LoVo (cell line): Measurements from ENCODE around the gene CCDC83.

ENCODE experiments used
- DNase-seq: peaks from one replicate; pipeline ENCODE4 v3.0.0-alpha.2; 2016; ENCODE audit warnings: low spot score

The CCDC83 gene

DNA sequence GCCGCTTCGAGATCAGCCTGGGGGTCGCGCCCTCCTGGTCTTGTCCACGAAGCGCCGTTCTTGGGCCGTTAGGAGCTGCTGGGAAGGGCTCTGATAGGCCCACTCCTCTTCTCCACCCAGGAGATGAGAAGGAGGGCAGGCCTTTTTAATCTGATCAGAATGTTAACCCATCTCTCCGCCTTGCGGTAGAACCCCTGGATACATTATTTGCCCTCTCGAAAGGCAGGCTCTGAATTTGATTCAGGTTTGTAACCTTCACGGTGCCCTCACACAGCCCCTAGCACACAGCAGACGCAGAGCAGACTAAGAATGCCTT, at the start of gene CCDC83:
Gene CCDC83, plus strand, starts transcription at position 43 of the 316 bp plus-strand sequence. CDS start 9,741 bp downstream, outside the sequence.
- DNase-seq: no peak

DNA sequence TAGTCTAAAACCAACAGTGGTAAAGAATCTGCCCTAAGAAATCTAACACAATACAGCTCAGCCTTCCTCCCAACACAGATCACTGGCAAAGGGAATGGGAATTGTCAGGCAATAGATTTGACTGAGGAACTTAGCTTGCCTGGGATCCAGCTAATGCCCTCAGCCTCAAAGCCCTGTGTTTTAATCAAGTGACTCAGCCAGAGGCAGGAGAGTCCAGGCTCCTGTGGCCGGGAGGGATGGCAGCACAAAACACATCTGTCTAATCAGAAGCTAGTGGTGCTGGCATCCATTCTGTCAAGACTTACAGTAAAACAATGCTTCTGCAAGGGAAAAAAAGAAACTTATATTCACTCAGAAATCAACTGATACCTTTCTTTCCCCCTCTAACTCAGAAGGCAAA, 49.8 kb upstream of the CCDC83 start:
- DNase-seq: no peak

DNA sequence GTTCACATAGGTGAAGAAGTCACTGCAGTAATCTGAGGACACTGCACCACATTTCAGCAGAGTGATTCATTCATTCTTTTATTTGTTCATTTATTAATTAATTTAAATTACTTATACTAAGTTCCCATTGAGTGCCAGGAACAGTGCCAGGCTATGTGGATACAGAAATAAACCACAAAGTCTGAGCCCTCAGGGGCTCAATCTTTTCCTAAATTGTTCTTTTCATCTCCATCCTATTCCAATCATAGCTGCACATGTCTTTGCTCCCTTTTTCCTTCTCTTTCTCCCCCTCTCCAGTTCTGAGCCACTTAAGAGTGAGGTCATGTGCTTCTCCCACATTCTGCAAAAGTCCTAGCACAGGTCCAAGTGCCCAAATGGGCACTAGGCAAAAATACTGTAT, 49.2 kb upstream of the CCDC83 start:
- no peak for DNase-seq

DNA sequence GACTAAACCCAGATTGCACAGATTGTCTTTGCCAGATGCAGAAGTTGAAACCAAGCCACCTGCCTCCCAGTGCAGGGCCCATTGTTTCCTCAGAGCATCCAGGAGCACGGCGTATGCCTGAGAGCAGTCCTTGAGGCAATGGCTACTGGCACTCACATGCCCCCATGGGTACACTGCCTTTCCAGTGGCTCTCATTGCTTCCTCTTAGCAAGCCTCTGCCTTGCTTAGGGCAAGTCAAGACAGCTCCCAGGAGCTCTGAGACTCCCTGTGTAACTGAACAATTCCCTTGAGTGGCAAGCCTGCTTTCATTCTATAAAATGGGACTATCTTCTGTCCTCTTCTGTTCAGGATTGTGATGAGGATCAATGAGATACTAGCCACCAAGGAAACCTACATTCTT, 48.3 kb upstream of the CCDC83 start:
- no peak for DNase-seq

DNA sequence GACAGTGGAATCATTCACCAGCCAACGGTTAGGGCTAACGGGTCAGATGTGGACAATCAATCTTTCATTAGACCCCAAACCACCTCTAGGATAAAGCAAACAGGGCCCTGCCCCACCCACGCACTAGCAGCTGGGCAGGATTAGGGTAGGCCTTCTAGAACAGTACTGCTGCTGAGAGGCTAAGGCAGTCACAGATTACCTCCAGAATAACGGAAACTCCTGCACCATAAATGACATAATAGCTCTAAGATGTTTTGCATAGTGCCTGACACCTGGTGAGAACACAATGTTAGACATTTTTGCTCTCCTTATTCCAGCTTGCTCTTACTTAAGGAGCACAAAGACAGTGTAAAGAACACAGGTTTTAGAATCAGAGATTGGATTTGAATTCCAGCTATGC, 46.0 kb upstream of the CCDC83 start:
- DNase-seq: no peak

DNA sequence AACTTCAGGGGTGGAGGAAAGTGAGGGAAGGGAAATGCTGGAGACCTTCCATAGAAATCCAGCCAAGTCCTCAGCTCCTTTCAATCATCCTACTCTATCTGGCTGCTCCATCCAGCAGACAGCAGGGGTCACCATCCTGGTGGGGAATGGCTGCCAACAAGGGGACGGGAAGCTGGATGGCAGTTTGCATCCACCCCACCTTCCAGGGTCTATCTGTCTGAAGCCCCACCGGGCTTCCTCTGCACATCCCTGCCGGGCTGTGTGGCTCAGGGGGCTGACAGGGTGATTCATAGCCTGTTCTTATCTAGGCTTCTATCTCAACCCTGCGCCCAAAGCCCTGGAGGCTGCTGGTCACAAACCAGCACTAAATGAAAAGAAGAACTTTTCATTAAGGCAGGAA, 45.3 kb upstream of the CCDC83 start:
- DNase-seq: no peak

DNA sequence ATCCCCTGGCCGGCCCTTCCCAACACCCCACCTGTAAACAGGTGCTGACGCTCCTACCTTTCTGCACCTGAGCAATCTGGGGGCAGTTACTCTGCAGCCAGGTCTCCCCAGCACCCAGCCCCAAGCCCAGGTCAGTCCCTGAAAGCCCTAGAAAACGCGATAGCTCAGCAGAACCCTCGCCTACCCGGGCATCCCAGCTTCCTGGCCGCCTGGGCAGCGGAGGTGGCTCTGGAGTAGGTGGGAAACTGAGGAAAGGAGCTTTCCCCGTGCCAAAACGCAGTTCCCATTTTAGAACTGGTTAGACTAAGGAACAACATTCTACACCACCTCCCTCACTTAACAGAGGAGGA, 44.7 kb upstream of the CCDC83 start:
- DNase-seq: no peak

DNA sequence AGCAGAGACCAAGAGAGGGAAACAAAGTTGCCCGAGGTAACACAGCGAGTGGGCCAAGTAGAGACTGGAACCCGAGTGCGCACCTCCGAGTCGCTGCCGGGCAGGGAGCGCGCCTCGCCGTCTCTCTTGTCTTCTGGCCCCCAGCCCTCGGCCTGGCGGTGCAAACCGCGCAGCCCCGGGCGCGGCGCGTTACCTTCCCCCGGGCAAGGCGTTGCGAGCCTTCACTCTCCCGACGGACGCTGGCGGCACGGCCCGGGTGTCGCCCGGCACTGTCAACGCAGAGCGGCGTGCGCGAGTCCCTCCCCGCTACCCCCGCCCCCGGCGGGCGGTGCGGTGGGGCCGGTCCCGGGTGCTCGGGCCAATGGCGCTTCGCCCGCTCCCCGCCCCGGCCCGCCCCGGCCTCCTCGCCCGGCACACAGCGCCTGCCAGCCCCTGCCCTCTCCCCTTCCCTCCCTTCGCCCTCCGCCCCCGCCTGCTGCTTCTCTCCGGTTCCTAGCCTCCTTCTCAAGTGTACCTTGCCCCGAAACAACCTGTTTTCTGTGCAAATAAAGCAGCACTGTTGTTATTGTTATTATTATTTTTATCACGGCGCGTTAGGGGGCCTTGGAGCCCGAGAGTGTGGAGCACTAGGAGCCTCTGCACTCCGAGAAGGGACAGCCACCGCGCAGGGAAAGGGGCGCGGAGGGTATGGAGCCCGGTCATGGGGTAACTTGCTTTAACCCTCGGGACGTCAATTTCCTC, 44.1 kb upstream of the CCDC83 start, which contains the start of gene SYTL2:
Gene SYTL2, minus strand, starts transcription at position 271 of the 741 bp plus-strand sequence. CDS start 53,416 bp downstream, outside the sequence.
- peak; percentile 72 for DNase-seq

DNA sequence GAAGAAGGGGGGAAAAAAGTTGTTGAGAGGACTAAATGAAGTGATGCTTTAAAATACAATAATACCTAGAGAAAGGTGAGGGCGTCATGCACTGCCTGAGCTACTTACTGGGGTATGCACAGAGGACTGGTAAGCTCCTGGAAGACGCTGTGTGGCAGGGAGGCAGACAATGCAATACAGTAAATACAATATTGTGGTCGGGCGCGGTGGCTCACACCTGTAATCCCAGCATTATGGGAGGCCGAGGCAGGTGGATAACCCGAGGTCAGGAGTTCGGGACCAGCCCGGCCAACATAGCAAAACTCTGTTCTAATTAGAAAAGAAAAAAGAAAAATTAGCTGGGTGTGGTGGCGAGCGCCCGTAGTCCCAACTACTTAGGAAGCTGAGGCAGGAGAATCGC, 43.6 kb upstream of the CCDC83 start:
- DNase-seq: no peak

DNA sequence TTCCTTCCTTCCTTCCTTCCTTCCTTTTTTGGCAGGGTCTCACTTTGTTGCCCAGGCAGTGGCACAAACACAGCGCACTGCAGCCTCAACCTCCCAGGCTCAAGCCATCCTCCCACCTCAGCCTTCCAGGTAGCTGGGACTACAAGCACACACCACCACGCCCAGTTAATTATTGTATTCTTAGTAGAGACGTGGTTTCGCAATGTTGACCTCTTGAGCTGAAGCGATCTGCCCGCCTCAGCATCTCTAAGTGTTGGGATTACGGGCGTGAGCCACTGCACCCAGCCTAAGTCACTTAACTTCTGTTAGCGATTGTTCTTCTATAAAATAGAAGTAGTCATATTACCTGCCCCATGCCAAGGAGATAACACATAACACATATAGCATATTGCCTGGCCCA, 41.5 kb upstream of the CCDC83 start:
- peak; percentile 58 for DNase-seq

DNA sequence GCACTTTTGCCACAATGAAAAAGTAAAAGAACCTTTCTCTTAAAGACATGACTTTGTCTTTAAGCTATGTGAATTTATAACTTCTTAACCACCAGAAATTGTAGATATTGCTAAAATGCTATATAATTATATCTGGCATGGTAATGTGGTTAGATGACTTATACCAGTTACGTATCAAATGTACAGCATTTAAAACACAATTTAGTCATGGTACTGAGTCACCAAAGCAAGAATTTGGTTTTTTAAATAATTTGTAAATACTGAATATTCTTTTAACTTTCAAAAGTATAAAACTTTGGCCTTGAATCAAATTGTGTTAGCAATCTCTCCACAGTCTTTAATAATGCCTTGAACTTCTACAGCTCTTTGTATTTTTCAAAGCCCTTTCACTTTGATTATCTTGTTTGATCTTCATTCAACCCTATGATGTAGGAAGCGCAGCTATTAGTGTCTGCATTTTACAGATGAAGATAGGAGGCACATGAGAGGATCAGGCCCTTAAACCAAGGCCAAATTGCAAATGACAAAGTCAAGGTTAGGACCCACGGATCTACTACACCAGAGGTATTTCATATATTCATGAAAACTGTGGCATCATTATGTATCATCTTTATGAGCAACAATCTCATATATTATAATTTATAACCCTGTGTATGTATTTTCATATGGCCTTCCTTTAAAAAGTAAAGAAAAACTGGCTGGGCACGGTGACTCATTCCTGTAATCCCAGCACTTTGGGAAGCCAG, 39.8 kb upstream of the CCDC83 start:
- DNase-seq: no peak

DNA sequence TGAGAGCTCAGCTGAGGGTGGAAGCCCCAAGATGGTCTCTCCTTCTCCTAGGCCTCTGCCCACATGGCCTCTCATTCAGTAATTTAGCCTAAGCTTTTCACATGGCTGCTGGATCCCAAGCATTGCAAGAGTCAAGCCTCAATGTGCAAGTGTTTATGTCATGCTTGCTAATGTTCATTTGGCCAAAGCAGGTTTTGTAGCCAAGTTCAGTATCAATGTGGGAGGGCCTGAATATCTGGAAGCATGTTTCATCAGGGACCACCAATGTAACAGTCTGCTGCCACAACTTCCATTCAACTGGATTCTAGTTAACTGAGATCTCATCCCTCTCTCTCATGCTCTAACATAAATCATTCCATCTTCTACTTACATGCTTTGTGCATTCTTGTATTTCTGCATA, 35.7 kb upstream of the CCDC83 start:
- no peak for DNase-seq

DNA sequence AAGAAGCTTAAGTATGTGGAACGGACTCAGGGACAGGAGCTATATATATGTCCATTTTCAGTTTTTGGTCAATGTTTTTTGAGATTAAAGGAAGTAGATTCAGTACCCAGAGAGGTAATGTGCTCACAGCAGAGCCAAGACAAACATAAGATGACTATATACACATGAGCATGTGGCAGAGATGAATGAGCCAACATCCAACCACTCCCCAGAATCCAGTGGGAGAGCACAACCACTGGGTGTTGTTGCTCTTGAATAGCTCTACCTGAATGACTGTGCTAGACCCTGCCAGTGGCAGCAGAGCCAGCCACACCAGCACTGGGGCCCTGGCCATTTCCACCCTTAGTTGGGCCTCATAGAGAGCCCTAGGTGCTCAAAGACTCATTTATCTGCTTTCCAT, 33.5 kb upstream of the CCDC83 start:
- DNase-seq: no peak

DNA sequence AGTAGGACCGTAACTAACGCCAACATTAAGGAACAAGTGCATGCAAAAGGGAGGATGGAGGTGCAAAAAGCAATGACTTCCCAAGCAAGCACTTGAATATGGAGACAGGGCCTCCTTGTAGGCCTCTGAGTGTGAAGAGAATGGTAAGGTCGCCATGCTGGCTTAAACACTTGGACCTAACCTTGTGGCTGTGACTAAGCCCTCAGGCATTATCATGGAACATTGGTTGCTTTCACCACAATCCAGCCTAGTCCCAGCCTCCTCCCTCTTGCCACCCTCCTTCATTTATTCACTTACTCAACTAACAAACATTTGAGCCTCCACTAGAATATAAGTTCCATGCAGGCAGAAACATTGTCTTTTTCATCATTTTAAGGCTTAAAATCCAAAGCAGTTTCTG, 32.4 kb upstream of the CCDC83 start:
- no peak for DNase-seq

DNA sequence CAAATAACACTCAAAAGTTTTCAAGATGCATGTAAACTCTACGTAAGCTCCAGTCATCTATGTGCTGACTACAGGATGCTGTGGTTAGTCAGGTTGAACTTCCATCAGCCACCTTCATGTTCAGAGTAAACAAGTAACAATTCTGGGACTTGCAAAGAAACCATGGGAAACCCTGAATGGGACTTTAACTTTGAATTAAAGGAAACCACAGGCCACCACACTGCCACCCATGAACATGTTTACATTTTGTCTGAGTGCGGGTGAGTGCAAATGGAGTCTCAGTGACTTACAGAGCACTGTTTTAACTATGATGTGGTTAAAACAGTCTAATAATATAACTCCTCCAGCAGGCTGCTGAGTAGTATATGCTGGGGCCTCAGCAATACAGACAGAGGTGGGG, 31.4 kb upstream of the CCDC83 start:
- no peak for DNase-seq

DNA sequence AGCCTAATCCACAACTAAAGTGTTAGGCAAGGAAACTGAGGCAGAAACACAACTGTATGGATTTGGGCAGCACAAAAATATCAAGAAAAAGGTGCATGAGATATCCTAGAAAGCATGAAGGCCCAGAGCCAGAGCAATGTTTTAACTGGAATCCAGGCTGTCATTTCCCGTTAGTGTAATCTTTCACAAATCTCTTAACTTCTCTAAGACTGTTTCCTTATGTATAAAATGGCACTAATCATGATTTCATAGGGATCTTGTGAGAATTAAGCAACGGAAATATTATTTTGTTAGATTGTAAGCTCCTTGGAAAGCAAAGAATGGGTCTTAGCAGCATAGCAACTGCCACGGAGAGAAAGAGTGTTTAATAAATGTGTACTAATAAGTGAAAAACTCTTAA, 29.6 kb upstream of the CCDC83 start:
- no peak for DNase-seq

DNA sequence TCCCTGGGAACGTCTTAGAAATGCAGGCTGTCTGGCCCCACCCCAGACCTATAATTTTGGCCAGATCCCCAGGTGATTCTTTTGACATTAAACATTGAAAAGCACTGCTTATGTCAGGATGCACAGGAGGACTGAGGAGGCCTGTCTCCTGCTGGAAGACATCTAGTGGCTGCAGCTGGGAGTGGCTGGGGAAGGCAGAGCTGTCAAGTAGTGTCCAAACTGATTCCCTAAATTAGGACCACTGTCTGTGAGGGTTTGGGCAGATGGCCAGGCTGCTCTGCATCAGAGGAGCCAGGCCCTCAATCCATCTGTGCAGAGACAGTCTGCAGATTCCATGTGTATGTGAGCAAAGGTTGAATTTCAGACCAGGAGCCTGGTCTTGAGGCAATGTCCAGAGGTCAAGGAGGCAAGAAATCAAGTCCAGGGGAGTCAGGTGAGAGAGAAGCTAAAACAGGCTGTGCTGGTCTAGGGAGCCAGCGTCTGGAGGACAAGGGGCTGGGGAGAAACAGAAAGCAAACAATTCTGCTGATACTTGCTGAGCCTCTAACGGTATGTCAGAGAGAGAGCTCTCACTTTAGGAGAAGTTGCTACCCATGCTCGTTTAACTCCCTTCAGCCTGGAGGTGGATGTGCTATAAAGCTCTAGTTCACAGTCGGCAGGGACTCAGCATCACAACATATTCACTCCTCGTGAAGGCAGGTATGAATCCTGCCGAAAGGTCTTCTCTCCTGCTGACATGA, 28.9 kb upstream of the CCDC83 start:
- DNase-seq: peak; percentile 41

DNA sequence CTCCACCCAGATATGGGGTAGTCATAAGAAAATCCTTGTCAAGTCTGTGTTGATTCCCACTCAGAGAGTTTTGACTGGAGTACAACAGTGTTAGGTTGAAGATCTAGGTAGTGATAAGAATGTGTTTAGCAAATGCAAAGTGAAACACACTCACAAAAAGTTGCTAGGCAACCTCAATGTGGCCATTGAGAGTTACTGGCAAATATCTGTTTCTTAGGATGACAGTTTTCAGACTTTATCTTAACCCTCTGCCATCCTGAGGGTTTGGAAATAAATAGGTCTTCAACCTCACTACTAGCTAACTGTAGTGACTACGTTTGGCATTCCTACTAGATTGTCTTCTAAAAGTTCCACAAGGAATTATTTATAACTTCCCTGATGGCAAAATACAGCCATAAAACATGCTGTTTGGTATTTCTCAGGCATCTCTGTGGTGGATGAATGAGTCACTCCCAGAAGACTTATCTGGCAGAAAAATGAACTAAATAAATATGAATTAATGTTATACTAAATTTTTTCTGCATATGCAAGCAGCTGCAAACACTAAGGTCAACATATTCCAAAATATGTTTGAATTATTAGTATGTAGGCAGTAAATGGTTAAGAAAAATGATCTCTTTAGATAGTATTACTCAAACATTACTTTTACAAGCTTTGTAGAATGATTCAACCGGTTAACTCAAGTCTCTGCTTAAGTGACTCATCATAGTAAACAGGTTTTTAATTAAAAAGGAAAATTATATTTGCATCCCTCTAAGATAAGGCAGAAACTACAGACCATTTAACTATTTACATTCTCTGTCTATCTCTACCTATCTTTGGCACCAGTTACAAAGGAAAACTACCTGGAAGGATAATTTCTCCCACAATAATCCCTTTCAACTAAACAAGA, 27.2 kb upstream of the CCDC83 start:
- DNase-seq: peak; percentile 89

DNA sequence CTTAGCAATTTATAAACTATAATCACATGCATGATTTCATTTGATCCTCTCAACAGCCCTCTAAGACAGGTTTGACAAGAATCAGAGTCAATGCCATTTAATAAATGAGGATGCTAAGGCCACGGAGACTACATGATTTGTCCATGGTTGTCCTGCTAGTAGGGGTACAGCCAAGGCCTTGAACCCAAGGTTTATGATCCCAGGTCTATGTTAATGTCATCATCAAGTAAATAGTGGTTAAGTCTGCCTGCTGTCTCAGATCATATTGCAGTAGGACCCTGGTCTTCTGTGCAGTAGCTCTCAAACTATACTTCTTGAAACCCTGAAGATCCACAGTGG, 26.6 kb upstream of the CCDC83 start:
- DNase-seq: no peak

DNA sequence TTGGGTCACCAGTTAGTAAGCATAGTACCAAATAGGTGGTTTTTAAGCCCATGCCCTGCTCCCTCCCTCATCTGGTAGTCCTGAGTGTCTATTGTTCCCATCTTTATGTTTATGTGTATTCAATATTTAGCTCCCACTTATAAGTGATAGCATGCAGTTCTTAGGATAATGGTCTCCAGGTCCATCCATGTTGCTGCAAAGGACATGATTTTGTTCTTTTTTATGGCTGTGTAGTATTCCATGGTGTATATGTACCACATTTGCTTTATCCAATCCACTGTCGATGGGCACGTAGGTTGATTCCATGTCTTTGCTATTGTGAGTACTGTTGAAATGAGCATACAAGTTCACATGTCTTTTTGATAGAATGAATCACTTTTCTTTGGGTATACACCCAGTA, 26.0 kb upstream of the CCDC83 start:
- no peak for DNase-seq

DNA sequence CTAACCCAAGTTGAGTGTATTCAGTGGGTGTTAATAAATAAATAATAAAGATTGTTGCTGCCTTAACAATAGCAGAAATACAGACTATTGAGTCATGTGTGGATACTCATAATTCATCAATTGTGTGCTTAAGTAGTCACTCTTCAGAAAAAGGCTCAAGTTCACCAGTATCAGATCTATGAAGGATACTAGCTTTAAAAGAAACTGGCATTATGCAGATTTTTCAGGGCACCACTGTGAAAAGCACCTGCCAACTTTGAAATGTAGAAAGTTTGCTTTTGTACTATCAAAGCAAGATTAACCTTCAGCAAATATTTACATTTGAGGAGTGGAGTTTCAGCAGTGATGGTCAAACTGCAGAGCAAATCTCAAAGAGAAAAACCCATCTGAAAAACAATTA, 24.1 kb upstream of the CCDC83 start:
- DNase-seq: peak; percentile 16

DNA sequence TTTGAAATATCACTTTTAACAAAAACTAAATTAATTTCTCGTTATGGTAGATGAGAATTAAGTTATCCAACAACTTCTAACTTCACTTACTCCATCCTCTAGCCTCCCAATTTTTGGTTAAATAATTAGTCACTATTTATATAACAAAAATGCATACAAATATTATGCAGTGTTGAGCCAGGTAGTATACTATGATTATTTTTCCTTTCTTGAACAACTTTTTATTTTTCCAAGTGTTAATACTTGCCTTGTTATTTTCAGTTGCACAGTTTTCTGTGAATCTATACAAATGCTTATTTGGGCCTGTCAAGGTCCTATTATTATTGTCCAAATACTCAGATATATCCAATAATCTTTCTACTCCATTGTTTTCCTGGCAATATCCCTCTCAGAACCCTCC, 19.9 kb upstream of the CCDC83 start:
- DNase-seq: no peak
